Activated T-cell treated with anti-CD3 and anti-CD28 coated beads for 4 hours (primary cell): ENCODE data around the gene MIDN.
A peak's percentile ranks its signal among the peaks of the same experiment; 100 is the strongest.

Source experiments
- DNase-seq: peaks from one replicate; pipeline ENCODE4 v3.0.0-alpha.2; 2020

The MIDN gene

DNA sequence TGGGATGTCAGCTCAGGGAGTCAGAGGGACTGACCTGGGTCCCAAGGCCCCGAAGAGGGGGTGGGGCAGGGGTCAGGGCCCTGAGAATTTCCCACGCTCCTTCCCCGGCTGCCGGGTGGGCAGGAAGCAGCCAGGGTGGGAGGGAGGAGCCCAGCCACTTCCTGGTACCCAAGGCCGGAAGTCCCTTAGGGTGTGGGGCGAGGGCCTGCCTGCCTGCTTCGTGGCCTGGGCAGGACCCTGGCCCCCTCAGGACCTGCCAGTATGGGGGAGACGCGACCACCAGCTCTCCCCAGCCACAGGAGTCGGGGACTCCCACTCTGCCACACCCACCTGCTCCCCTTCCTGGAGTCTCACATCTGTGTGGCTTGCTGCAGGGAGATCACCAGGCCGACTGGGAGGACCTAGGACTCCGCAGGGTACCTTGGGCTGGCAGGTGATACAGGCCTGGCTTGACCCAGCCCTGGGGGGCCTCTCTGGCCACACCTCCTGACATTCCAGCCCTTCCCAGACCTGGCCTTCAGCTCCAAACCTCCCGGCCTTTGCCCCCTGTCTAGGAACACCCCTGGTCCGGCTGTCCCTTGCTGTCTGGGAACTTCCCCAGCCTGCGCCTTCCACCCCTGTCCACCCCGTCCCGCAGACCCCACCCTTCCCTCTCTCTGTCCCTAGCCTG lies 11.0 kb downstream of the MIDN start:
- peak; percentile 50 for DNase-seq

DNA sequence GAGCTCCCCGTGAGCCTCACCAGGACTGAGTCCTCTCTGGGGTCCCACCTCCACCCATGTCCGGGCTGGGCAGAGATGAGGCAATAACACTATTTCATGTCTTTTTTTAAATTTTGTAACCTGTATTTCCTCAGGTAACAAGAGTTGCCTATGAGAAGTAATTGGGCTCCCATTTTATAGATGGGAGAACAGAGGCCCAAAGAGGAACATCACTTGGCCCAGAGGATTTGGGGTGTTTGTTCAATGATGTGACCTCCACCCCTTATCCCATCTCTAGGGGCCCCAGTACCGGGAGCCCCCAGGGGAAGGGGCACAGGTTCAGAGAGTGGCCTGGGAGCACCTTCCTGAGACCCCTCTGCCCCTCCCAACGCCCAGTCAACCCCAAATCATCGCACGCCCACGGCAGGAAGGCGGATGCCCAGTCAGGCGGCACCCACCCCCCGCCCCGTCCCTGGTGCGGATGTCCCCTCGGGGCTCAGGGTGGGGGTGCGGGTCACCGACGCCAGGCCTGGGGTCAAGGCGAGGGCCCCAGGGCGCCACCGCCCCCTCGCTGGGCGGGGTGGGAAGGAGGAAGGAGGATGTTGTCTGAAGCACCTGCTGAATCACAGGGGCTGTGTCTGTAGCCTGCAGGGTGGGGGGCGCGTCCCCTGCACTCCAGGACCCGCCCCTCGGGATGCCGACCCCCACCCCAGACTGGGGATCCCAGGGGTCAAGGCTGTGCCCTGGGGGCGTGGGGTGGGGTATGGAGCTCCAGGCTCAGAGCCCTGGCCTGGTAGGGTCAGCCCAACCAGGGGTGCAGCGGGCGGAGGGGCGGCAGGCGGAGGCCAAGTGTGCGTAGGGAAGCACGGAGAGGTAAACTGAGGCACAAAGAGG lies 11.7 kb downstream of the MIDN start:
- peak; percentile 36 for DNase-seq

DNA sequence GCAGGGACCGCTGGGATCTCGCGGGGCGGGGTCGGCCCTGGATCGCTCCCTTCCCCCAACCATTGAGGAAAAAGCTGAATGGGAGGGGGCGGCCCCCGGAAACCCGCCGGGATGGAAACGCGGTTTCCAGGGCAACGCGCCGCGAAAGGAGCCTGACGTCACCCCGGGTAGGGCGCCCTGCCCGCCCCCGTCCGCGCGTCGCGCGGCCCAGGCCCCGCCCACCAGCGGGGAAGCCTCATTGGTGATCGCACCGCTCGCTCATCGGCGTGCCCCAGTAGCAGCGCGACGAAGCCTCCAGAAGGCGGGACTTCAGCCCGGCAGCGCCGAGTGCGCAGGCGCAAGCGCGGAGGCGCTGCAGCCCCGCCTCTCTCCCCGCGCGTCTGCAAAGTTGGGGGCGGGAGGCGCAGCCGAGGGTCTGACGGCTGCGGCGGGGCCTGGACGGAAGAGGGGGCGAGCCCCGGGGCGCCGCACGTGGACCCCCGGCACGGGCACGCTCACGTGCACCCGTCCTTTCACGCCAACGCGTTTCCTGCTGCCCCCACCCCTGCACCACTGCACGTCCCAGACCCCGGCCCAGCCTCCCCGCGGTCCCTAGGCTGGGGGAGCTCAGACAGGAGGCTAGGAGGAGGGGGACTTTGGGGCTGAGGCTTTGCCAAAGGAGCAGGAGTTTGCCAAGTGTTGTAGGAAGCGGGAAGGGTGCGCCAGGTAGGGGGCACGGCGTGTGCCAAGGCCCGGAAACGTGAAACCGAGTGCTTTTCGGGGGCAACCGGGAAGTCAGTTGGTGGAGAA lies 12.6 kb downstream of the MIDN start:
- DNase-seq, result peak; percentile 94

DNA sequence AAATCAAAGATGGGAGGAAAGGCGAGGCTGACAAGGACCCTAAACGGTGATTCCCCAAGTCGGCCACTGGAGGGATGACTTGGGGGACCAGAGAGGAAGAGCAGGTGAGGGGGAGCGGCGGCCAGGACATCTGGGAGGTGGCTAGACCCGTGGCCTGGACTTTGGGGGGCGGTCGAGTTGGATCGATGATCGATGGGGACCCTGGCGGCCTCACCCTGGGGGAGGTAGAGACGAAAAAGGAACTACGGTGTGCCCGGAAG lies 13.1 kb downstream of the MIDN start:
- no peak for DNase-seq

DNA sequence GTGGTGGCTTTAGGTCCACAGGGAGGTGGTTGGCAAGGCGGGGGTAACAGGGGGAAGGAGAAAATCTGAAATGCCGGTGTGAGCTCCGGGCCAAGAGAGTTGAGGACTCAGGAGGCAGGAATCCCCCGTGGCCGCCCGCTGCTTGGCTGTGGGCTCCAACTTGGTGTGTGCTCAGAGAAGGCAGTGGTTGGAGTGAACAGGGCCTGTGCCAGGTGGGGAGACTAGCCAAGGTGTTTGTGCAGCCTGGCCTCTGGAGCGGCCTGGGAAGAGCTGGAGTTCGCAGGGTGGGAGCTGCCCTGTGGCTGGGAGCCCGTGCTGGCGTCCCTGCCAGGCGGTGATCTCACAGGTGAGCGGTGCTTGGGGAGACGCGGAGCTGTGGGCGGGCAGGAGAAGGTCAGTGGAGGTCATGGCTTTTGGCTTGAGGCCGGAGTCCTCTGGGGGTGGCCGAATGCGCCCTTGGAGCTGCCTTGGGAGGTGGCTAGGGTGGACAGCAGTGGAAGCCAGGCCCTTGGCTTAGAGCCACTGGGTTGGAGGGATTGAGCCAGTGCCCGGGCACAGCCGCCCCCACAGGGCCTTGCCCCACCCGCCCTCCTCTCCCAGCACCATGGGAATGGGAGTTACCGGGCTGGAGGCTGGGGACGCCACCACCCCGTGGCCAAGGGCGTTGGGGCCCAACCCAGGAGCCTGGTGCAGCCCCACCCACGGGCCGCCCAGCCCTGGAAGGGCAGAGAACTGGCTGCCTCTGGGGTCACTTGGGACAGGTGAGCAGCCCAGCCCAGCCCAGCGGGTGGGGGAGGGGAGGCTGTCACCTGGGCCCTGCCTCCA lies 13.6 kb downstream of the MIDN start:
- DNase-seq, result no peak

DNA sequence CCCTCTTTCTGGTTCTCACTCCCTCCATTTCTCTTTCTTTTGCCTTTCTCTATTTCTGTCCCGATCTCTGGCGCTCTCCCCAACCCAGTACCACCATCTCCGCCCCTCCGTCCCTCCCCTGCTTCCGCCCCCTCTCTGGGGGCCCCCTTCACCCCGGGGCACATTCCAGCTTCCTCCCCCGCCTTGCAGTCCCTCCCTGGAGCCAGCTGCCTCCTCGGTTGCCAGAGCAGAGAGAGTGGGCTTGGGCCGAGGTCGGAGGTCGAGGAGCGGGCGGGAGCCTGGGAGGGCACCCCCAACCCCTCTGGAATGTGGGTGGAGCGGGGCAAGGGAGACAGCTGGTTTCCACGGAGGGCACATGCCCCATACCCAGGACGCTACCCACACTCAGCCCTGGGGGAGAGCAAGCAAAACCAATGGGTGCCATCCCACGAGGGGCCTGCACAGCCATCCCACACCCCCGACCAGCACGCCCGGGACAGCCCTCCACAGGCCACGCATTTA lies 14.3 kb downstream of the MIDN start:
- no peak for DNase-seq

DNA sequence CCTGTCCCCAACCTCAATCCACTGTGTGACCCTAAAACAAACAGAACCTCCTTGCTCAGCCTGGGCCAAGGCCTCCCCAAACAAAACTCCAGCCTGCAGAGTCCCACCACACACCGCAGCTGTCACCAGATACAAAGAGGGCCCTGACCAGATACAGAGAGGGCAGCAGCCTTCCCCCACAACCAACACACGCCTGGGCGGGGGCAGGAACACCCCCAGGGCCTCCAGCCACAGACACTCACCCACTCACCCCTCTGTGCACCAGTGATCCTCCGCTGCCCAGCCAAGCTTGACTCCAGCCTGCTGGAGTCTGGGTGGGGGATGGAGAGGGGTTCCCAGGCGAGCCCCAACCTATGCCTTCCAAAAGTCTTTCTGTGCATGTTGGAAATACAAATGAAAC lies 14.8 kb downstream of the MIDN start:
- DNase-seq, result no peak

DNA sequence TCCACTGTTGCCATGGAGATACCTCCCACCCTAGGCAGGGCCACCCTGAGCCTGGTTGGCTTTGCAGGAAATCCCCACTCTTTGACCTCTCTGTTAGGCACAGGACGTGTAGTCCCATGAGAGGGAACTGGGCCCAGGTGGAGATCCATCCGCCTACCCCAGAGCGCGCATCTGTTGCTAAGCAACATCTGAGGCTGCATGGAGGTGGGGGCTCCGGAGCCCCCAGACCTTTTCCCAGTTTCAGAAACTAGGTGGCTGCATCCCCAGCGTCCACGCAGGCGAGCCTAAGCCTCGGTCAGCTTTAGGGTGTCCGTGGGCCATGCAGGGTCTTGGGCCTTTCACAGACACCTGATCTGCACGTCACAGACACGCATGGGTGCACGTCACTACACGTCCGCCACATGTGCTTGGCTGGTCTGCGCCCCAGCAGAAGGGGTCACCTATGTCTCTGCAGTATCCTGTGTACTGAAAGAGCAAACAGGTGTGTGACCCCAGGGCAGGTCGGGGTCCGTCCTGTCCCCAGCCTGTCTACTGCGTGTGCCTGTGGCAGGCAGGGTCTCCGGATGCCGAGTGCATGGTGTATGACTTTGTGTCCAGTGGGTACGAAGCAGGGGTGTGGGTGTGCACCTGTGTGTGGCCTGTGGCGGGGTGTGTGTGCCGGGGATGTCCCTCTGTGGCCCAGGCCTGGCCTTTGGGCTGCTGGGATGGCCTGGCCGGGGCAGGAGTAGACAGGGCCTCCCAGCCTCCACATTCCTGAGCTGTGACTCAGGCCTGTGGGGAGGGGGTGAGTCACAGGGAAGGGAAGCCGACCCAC lies 16.6 kb downstream of the MIDN start:
- DNase-seq, result no peak

DNA sequence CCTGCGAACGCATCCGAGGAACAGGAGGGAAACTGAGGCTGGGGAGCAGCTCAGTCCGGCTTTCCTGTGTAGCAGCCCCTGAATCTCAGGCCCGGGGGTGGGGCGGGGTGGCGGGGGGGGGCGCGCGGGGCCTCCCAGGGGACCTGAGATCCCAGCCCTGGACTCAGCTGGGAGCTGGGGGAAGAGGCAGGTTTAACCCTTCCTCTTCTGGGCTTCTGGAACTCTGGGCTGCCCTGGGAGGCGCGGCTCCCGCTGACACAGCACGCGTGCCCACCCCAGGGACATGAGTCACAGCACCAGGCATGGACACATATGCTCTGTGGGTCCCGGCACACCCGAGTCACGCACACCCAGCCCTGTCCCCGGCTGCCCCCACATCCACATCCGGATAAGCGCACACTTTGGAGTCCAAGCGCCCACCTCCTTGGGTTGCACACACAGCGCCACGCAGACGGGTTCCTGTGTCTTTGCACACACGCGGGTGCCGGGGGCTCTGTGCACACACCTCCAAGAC lies 17.3 kb downstream of the MIDN start:
- DNase-seq, result no peak

DNA sequence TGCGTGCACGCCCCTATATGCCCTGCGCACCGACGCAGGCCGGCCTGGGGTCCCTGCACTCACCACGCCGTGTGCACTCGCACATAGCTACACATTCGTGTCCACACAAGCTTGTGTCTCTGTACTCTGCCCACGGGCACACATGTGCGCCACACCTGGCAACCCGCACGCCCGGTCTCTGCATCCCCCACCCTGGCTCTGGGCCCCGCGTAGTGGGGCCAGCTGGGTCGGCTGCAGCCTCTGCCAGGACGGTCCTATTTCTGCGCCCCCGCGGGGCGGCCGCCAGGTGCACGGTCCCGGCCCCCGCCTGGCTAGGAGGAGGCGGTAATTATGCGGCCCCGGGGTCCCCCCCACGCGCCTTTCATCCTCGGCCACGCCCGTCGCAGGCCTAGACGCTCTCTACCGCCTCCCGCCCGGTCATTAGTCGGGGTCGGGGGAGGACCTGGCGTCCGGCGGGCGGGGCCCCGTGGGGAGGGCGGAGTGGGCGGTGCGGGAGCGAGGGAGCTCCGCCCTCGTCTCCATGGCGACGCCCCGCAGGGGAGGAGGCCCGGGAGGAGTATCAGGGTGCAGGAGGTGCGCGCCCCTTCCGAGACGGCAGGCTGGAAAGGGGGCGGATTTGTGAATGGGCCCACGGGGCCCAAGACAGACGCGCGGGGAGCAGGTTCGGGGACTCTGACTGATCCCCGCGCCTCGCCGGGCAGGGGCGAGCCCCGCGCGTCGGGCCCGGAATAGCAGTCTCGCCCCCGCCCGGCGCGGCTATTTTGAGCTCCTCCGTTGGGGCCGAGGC lies 17.9 kb downstream of the MIDN start:
- peak; percentile 70 for DNase-seq

DNA sequence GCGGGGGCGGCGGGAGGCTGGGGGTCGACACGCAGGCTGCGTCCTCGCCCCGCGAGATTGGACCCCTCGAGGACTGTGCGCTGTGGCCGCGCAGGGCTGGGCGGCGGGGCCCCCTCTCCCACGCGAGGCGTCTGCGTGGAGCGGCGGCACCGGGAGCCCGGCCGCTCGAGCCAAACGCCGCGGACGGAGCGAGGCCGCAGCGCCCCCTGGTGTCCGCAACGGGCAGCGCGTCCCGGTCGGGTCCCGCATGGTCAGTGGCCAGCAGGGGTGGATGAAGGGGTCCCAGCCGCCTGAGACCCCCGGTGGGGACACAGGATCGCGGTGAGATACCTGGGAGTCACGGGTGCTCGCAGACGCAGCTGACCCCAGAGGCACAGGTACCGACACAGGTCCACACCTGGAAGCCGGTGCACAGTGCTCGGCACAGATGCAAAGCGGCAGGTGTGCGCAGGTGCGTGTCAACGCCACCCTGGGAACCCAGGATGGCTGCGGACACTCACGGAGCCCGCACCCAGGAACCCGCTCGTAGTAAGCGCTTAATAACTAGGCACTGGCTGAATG lies 18.6 kb downstream of the MIDN start:
- DNase-seq, result peak; percentile 62

DNA sequence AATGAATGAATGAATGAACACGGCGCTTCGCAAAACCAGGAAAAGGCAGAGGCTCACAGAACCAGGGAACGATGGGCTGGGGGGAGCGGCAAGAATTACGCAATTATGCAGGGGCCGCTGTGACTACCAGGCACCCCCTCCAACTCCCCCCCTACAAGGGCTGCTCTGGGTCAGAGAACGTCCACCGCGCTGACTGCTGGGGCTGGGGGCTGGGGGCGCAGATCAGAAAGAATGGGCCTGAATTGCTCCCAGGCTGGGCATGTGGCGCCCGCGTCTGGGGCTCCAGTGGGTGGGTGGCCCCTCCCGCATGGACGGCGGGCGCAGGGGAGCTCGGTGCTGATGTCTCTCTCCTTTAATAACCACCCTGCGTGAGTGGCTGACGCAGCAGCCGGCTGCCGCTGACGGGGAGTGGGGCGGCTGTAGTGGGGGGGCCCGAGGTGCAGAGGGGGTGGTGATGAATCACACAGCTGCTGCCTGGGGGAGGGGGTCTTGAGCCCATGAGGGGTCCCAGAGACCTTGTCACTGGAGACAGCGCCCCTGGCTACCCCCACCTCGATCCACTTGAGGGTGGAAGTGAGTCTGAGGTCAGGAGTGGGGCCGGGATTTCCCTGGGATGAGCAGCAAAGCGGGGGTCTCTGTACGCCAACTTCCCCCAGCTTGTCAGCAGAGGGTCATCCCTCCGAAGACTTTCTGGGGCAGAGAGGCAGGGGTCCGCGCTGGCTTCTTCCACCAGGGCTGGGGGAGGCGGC lies 19.3 kb downstream of the MIDN start:
- no peak for DNase-seq

DNA sequence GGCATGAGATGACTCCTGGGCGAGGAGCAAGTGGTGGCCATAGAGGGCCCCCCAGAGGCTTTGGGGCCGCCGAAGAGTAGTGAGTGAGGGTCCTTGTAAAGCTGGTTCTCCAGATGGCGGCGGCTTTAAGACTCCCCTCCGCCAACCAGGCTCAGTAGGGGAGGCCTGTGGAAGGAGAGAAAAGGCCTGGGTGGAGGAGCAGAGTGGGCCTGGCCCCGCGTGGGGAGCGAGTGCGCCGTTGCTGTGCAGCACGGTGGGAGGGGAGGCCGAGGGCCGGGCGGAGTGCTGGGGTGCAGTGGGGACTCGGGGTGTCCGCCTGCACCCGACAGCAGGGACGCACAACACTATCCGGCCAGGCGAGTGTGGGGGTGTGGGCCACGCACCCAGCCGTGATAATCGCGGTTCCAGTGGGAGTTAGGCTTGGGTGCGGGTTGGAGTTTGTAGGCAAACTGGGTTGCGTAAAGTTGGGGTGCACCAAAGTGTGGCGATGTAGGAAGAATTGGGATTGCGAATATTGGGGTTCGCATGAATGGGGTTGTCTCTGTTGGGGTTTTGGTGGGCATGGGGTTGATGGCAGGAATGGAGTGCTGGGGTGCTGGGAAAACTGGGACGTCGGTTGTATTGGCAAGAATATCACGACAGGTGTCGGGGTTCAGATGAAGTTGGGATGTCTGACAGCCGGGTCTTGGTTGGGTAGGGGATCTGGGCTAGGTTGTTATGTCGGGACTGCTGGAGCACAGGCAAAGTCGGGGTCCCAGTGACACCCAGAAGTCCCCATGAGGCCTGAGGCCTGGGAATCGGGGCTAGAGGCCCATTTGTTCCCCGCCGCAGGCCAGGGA lies 20.1 kb downstream of the MIDN start:
- no peak for DNase-seq

DNA sequence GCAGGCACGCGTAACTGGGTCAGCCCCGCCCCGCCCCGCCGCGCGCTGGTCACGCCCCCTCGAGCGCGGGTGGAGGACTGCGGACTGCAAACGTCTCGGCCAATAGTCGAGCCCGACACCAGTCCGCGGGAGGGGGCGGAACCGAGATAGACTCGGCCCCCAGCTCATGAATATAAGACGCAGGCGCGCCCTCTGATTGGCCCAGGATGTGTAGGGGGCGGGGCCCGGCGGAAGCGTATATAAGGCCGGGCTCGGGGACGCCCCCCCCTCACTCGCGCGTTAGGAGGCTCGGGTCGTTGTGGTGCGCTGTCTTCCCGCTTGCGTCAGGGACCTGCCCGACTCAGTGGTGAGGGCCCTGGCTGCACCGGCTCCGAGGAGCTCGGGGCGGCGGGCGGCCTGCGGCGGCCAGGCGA lies 20.7 kb downstream of the MIDN start, which contains the start of gene CIRBP:
TSS of gene CIRBP (plus strand) at position 268 of the 413 bp plus-strand sequence. CDS start 1,602 bp downstream, outside the sequence.
- peak; percentile 99 for DNase-seq

DNA sequence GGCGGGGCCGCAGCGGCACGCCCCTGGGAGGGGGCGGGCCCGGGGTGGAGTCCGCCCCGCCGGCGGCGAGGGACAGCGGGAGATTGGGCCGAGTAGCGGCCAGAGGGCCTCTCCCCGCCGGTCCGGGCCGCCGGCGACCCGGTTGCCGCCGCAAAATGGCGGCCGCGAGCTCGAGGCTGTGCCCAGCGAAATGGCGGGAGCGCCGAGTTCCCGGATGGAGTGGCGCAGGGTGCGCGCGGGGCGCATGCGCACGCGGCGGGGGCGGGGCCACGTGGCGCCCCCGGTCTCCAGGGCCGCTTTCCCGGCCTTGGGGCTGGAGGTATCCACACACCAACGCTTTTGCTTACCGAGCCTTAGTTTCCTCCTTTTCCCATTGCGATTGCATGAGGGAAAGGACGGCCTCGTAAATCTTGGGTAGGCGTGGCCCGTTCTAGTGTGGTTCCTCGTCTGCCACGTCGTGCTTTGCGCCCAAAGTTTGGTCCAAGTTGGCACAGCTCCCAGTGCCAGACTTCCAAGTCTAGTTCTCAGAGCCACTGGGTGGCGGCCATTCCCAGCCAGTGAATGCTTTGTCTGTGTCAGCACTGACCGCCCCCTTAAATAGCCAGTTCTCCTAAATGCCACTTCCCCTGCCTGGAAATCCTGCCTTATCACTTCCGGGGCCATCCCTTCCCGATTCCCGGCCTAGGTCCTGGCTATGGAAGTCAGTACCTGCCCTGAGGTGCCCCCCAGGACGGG lies 21.3 kb downstream of the MIDN start:
- peak; percentile 75 for DNase-seq

DNA sequence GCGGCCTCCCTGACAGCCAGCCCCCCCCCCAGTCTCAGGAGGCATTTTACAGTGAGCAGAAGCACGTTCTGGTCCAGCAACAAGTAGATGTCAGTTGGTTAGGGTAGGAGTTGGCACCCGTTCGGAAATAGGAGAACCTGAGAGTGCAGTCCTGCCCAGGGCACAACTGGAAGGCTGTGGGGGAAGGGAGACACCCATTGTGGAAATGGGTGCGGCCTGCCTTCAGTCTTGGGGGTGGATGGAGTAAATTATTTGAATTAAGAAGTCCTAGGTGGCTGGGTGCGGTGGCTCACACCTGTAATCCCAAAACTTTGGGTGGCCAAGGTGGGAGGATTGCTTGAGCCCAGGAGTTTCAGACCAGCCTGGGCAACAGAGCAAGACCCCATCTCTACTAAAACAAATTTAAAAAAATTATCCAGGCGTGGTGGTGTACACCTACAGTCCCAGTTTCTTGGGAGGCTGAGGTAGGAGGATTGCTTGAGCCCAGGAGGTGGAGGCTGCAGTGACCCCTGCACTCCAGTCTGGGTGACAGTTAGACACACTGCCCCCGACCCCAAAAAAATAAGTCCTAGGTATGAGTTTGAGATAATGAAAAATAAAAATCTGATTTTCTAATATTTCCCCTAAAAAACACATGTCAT lies 21.9 kb downstream of the MIDN start:
- DNase-seq, result no peak

DNA sequence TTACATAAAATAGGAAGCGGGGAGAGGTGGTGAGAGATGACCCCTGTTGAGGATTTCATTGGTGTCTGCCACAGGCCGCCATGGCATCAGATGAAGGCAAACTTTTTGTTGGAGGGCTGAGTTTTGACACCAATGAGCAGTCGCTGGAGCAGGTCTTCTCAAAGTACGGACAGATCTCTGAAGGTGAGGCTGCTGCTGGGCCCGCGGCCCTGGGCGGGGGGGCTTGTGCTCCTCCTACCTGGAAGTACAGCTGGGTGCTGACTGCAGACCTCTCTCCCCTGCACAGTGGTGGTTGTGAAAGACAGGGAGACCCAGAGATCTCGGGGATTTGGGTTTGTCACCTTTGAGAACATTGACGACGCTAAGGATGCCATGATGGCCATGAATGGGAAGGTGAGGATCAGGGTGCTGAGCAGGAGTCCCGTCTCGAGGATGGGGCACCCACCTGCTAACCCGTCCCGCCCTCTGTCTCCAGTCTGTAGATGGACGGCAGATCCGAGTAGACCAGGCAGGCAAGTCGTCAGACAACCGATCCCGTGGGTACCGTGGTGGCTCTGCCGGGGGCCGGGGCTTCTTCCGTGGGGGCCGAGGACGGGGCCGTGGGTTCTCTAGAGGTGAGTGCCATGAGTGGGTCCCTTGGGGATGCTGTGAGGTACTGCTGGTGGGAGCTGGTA lies 22.6 kb downstream of the MIDN start:
- no peak for DNase-seq
